Stimulated activated memory B cell treated with anti-CD40 and anti-IgM and Interleukin-4, amounts not matched to agents 10 μg/mL and 1 μg/mL and 100 μg/mL, for 72 hours (primary cell): ENCODE measurements around the gene ZNF664.

Experiments
- ATAC-seq: fragments of 150-1000 bp; cut with Tn5 transposase; 2 replicates; pipeline ENCODE4 v1.10.0; 2021
- H3K27ac Mint-ChIP-seq: one replicate; pipeline ENCODE4 v1.8.0; 2022; ENCODE audit warnings: mild to moderate bottlenecking, mixed read lengths
- H3K27me3 Mint-ChIP-seq: one replicate; pipeline ENCODE4 v1.8.0; 2022; ENCODE audit warnings: mixed read lengths
- H3K36me3 Mint-ChIP-seq: one replicate; pipeline ENCODE4 v1.8.0; 2022; ENCODE audit warnings: mixed read lengths
- H3K4me1 Mint-ChIP-seq: one replicate; pipeline ENCODE4 v1.8.0; 2022; ENCODE audit warnings: mixed read lengths
- H3K4me3 Mint-ChIP-seq: one replicate; pipeline ENCODE4 v1.8.0; 2022; ENCODE audit warnings: mild to moderate bottlenecking, moderate library complexity, mixed read lengths
- H3K9me3 Mint-ChIP-seq: one replicate; pipeline ENCODE4 v1.8.0; 2022; ENCODE audit warnings: mixed read lengths

ZNF664 gene

GRCh38 chr12:124017064-124017463 is 44.0 kb downstream of the ZNF664 start:
- no peaks in the 10 kb centered on the region for H3K4me1 Mint-ChIP-seq
- H3K27me3 Mint-ChIP-seq, result no peaks in the 10 kb centered on the region
- H3K27ac Mint-ChIP-seq, result no peak overlapping the region
- peaks cover 32% of the 10 kb centered on the region for H3K36me3 Mint-ChIP-seq
- H3K4me3 Mint-ChIP-seq, result no peak overlapping the region
- no peak for ATAC-seq
- H3K9me3 Mint-ChIP-seq, result no peaks in the 10 kb centered on the region

- no peaks in the 10 kb centered on the region for H3K4me1 Mint-ChIP-seq
- H3K36me3 Mint-ChIP-seq, result peaks cover 17% of the 10 kb centered on the region
- H3K27ac Mint-ChIP-seq, result no peak overlapping the region
- no peak for ATAC-seq
- no peak overlapping the region for H3K4me3 Mint-ChIP-seq
- H3K27me3 Mint-ChIP-seq, result no peaks in the 10 kb centered on the region
- no peaks in the 10 kb centered on the region for H3K9me3 Mint-ChIP-seq
These were observed 45.5 kb downstream of the ZNF664 start for GRCh38 chr12:124018539-124018938.

- Mint-ChIP-seq H3K36me3 (peaks cover 11% of the 10 kb centered on the region), H3K9me3 (no peaks in the 10 kb centered on the region), H3K4me3 (no peak overlapping the region), H3K27me3 (no peaks in the 10 kb centered on the region), H3K4me1 (no peaks in the 10 kb centered on the region), H3K27ac (no peak overlapping the region)
- no peak for ATAC-seq
These were observed 46.1 kb downstream of the ZNF664 start for GRCh38 chr12:124019115-124019514.

DNA sequence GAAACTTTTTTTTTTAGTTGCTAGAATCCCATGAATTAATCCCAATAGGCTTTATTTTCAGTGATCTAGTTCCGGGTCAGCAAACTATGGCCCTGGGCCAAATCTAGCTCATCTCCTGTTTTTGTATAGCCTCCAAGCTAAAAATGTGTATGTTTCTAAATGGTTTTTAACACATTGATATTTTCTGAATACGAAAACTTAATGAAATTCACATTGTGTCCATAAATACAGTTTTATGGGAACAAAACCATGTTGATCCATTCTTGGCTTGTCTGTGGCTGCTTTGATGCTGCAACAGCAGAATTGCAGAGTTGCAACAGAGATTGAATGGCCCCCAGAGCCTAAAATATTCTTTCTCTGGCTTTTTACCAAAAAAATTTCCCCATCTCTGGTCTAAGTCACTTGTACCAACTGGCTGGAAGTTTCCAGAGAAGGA is 47.5 kb downstream of the ZNF664 start:
- no peaks in the 10 kb centered on the region for H3K27me3 Mint-ChIP-seq
- H3K4me1 Mint-ChIP-seq, result no peaks in the 10 kb centered on the region
- no peak for ATAC-seq
- no peak overlapping the region for H3K4me3 Mint-ChIP-seq
- H3K36me3 Mint-ChIP-seq, result peaks cover under 1% of the 10 kb centered on the region
- H3K27ac Mint-ChIP-seq, result no peak overlapping the region
- H3K9me3 Mint-ChIP-seq, result no peaks in the 10 kb centered on the region

DNA sequence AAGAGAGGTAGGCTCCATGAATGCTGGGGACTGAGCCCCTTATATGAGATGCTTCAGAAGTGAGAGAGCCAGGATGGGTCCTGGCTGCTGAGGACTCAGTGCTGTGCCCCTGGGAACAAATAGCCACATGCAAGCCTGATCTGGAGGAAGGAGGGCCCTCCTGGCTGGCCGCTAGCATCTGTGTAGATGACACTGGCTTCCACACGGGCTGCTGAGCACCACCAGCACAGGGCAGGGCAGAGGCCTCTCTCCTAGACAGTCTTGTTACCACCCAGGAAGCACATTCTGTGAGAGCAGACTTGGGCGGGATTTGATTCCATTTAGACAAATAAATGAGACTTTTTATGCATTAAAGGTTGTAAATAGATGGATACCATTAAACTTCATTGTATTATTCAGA is 48.0 kb downstream of the ZNF664 start:
- Mint-ChIP-seq H3K27me3 (no peaks in the 10 kb centered on the region), H3K36me3 (no peaks in the 10 kb centered on the region), H3K4me3 (no peak overlapping the region), H3K27ac (no peak overlapping the region), H3K9me3 (no peaks in the 10 kb centered on the region), H3K4me1 (no peaks in the 10 kb centered on the region)
- no peak for ATAC-seq

- H3K27me3 Mint-ChIP-seq, result peaks cover 2% of the 10 kb centered on the region
- no peaks in the 10 kb centered on the region for H3K36me3 Mint-ChIP-seq
- no peaks in the 10 kb centered on the region for H3K4me1 Mint-ChIP-seq
- H3K27ac Mint-ChIP-seq, result no peak overlapping the region
- H3K4me3 Mint-ChIP-seq, result no peak overlapping the region
- no peaks in the 10 kb centered on the region for H3K9me3 Mint-ChIP-seq
- ATAC-seq, result no peak
These were observed 49.1 kb downstream of the ZNF664 start for GRCh38 chr12:124022161-124022560.

- Mint-ChIP-seq H3K27ac (no peak overlapping the region), H3K27me3 (peaks cover 13% of the 10 kb centered on the region), H3K36me3 (no peaks in the 10 kb centered on the region), H3K4me1 (no peaks in the 10 kb centered on the region), H3K4me3 (no peak overlapping the region), H3K9me3 (no peaks in the 10 kb centered on the region)
- no peak for ATAC-seq
These were observed 51.3 kb downstream of the ZNF664 start for GRCh38 chr12:124024263-124024678.

DNA sequence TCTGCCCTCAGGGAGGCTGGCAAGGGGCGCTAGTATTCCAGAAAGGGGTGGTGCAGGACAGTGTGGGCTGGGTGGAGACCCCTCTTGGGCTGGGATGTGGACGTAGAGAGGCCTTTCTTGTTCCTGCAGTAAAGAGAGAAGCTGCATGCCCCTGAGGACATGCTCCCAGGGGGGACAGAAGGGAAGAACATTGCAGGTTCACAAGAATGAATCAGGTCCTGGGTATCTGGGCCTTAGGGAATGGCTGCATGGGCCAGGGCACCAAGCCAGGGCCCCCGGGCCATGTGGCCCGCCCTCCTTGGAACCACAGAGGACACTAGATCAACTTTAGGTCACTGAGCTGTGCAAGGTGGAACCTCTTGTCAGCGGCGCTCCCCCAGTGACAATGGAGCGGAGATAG is 51.8 kb downstream of the ZNF664 start:
- Mint-ChIP-seq H3K4me3 (no peak overlapping the region), H3K27me3 (peaks cover 13% of the 10 kb centered on the region), H3K4me1 (no peaks in the 10 kb centered on the region), H3K9me3 (no peaks in the 10 kb centered on the region), H3K27ac (no peak overlapping the region), H3K36me3 (no peaks in the 10 kb centered on the region)
- ATAC-seq, result no peak

DNA sequence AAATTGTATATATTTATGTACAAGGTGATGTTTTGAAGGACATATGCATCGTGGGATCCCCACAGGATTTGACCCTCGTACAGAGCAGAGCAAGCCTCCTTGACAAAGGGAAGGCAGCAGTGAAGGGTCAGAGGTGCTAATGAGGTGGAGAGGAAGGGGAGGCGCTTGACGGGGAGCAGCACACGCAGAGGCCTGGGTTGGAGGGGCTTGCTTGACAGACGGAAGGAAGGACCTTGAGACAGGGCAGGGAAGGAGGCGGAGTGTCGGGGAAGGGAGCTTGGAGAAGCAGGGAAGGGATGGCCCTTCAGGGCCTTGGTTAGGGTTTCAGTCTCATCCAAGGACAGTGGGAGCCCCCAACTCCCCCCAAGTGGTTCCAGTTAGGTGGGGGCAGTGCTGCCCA is 52.6 kb downstream of the ZNF664 start:
- no peak overlapping the region for H3K27ac Mint-ChIP-seq
- no peaks in the 10 kb centered on the region for H3K4me1 Mint-ChIP-seq
- no peaks in the 10 kb centered on the region for H3K36me3 Mint-ChIP-seq
- H3K9me3 Mint-ChIP-seq, result no peaks in the 10 kb centered on the region
- no peak overlapping the region for H3K4me3 Mint-ChIP-seq
- no peak for ATAC-seq
- peaks cover 13% of the 10 kb centered on the region for H3K27me3 Mint-ChIP-seq

DNA sequence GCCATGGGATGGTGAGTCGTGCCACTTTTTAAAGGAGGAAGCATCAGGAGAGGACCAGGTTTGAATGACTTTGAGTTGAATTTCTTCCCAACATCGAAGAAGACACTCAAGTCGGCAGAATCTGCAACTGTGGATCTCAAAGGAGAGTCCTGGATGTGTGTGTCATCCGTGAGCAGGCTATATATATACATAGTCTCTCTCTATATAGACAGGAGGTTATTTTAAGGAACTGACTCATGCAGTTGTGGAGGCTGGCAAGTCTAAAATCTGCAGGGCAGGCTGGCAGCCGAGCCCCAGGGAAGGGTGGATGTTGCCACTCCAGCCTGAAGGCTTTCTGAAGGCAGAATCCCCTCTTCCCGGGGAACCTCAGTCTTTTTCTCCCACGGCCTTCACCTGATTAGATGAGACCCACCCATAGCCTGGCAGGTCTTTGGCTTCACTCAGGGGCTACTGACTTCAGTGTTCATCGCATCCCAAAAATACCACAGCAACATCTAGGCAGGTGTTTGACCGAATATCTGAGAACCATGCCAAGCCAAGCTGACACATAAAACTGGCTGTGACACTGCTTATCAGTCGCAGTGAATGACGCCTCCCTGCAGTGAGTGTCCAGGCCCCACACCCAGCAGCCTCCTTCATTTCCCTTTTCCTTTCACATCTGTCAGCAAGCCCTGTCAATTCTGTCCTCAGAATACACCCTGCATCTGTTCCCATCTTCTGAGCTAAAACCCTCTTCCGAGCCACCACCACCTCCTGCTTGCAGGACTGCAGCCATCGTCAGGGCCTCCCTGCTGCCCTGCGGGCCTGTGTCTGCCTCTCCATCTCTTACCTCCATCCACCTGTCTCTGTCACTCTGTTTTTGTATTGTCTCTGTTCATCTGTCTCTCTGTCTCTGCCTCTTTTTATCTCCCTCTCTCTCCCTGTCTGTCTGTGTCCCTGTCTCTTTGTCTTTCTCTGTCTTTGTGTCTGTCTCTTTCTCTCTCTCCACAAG is 54.0 kb downstream of the ZNF664 start:
- Mint-ChIP-seq H3K27me3 (peaks cover 13% of the 10 kb centered on the region), H3K27ac (no peak overlapping the region), H3K36me3 (no peaks in the 10 kb centered on the region), H3K4me3 (no peak overlapping the region), H3K9me3 (no peaks in the 10 kb centered on the region), H3K4me1 (no peaks in the 10 kb centered on the region)
- no peak for ATAC-seq

GRCh38 chr12:124027753-124028554 is 54.9 kb downstream of the ZNF664 start:
- ATAC-seq, result no peak
- H3K4me3 Mint-ChIP-seq, result no peak overlapping the region
- H3K36me3 Mint-ChIP-seq, result no peaks in the 10 kb centered on the region
- H3K27me3 Mint-ChIP-seq, result peaks cover 15% of the 10 kb centered on the region
- no peaks in the 10 kb centered on the region for H3K9me3 Mint-ChIP-seq
- H3K27ac Mint-ChIP-seq, result no peak overlapping the region
- H3K4me1 Mint-ChIP-seq, result no peaks in the 10 kb centered on the region

- no peak for ATAC-seq
- no peaks in the 10 kb centered on the region for H3K4me1 Mint-ChIP-seq
- peaks cover 21% of the 10 kb centered on the region for H3K27me3 Mint-ChIP-seq
- no peak overlapping the region for H3K27ac Mint-ChIP-seq
- no peaks in the 10 kb centered on the region for H3K36me3 Mint-ChIP-seq
- H3K9me3 Mint-ChIP-seq, result no peaks in the 10 kb centered on the region
- no peak overlapping the region for H3K4me3 Mint-ChIP-seq
These were observed 55.5 kb downstream of the ZNF664 start for GRCh38 chr12:124028555-124028925.

DNA sequence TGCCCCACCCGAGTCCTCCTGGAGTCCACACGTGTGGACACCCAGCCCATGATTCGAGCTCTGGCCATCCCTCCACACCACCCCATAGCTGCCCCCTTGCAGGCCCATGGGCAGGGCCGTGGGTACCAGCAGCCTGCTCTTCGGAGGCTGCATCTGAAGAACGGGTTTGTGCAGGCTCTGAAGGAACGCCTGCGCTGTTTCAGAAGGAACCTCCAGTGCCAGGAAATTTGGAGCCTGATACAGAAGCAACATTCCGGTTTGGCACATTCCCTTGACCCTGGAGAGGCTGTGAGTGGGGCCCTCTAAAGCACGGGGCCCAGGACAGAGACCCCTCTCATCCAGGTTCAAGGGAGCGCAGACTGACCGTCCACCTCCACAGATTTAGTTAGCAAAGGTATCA is 57.0 kb downstream of the ZNF664 start:
- no peak for ATAC-seq
- H3K4me1 Mint-ChIP-seq, result no peaks in the 10 kb centered on the region
- H3K27me3 Mint-ChIP-seq, result peaks cover 32% of the 10 kb centered on the region
- no peak overlapping the region for H3K27ac Mint-ChIP-seq
- H3K9me3 Mint-ChIP-seq, result no peaks in the 10 kb centered on the region
- no peaks in the 10 kb centered on the region for H3K36me3 Mint-ChIP-seq
- H3K4me3 Mint-ChIP-seq, result no peak overlapping the region

- Mint-ChIP-seq H3K27ac (no peak overlapping the region), H3K9me3 (no peaks in the 10 kb centered on the region), H3K4me3 (no peak overlapping the region), H3K4me1 (no peaks in the 10 kb centered on the region), H3K36me3 (no peaks in the 10 kb centered on the region), H3K27me3 (peaks cover 32% of the 10 kb centered on the region)
- ATAC-seq, result no peak
These were observed 57.5 kb downstream of the ZNF664 start for GRCh38 chr12:124030510-124030909.

DNA sequence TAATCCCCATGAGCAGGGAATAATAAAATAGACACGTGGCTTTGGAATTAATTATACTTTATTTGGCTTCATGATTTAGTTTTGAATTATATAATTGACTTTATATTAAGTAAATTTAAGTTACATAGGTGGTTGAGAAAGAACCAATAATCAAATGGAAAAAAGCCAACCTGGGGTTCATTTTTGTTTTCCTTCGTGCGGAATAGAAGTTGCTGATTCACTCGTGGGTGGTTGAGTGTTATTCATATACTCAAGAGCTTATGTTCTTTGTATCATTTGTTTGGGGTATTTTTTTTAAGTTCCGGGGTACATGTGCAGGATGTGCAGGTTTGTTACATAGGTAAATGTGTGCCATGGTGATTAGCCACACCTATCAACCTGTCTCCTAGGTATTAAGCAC is 58.0 kb downstream of the ZNF664 start:
- Mint-ChIP-seq H3K4me3 (no peak overlapping the region), H3K27ac (no peak overlapping the region), H3K4me1 (no peaks in the 10 kb centered on the region), H3K9me3 (no peaks in the 10 kb centered on the region), H3K27me3 (peaks cover 32% of the 10 kb centered on the region), H3K36me3 (no peaks in the 10 kb centered on the region)
- no peak for ATAC-seq
